ENCODE data around the gene TUBA4A. TPM values are rescaled to one million over a fixed set of nuclear protein-coding genes. Genes with fewer than 3 reads are reported as not detected.
"Not testable (repeated sequence)": the region's sequence is repeated elsewhere in the genome, so short reads cannot be mapped to it uniquely, and the experiment has no call there.

TUBA4A gene
- total RNA-seq, 1 donor: 25.6 TPM

GRCh38 chr2:219207884-219208740 lies 45.6 kb downstream of the TUBA4A start:
- DNase-seq (ENCODE audit: low read depth): peak; percentile 52
- TF ChIP-seq, protein P1, sequence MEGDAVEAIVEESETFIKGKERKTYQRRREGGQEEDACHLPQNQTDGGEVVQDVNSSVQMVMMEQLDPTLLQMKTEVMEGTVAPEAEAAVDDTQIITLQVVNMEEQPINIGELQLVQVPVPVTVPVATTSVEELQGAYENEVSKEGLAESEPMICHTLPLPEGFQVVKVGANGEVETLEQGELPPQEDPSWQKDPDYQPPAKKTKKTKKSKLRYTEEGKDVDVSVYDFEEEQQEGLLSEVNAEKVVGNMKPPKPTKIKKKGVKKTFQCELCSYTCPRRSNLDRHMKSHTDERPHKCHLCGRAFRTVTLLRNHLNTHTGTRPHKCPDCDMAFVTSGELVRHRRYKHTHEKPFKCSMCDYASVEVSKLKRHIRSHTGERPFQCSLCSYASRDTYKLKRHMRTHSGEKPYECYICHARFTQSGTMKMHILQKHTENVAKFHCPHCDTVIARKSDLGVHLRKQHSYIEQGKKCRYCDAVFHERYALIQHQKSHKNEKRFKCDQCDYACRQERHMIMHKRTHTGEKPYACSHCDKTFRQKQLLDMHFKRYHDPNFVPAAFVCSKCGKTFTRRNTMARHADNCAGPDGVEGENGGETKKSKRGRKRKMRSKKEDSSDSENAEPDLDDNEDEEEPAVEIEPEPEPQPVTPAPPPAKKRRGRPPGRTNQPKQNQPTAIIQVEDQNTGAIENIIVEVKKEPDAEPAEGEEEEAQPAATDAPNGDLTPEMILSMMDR (IDR thresholded peaks at IDR 0.05; ENCODE audit: insufficient read depth, low read length): no peak
- H3K4me3 ChIP-seq (ENCODE audit: low read depth, low read length): peak overlapping the region; percentile 86

- H3K4me3 ChIP-seq (ENCODE audit: low read depth, low read length): peak overlapping the region; percentile 86
- no peak for DNase-seq (ENCODE audit: low read depth)
- TF ChIP-seq, protein P1 (IDR thresholded peaks at IDR 0.05; ENCODE audit: insufficient read depth, low read length): no peak
Observed at GRCh38 chr2:219207134-219207883, 46.4 kb downstream of the TUBA4A start.

- TF ChIP-seq, protein P1 (IDR thresholded peaks at IDR 0.05; ENCODE audit: insufficient read depth, low read length): peak; percentile 23
- DNase-seq (ENCODE audit: low read depth): peak; percentile 86
- H3K4me3 ChIP-seq (ENCODE audit: low read depth, low read length): peak within 1 kb of the TSS; percentile 87
Observed at GRCh38 chr2:219206328-219207133, 47.2 kb downstream of the TUBA4A start, which contains the start of gene ZFAND2B. Gene ZFAND2B (plus strand): TSS chr2:219206782. CDS start chr2:219206988, 206 bp downstream.

DNA sequence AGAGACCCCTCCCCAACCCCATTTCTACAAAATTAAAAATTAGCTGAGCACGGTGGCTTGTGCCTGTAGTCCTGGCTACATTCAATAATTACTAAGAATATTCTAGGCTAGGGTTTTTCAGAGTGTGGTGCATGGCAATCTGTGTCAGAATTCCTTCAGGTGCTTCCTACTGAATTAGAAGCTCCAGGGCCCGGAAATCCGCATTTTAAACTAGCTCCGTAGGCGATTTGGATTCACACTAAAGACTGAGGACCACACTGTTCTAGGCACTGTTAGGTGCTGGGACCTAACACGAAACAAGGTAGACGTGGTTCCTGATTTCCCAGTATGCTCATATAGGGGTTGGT lies 47.8 kb downstream of the TUBA4A start:
- H3K4me3 ChIP-seq (ENCODE audit: low read depth, low read length): peak overlapping the region; percentile 87
- no peak for DNase-seq (ENCODE audit: low read depth)
- TF ChIP-seq, protein P1 (IDR thresholded peaks at IDR 0.05; ENCODE audit: insufficient read depth, low read length): no peak

DNA sequence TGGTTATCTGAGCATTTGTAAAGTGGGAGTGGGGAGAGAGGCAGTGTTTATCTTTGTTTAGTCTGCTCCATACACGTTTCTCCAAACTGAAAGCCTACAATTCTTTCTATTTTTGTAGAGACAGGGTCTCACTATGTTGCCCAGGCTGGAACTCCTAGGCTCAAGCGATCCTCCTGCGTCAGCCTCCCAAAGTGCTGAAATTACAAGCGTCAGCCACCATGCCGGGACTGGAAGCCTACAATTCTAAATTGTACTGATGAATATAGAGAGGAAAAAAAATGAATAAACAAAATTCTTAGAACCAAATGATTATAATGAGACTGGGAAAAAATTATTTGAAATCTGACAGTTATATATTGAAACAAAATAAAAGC lies 48.6 kb downstream of the TUBA4A start:
- TF ChIP-seq, protein P1 (IDR thresholded peaks at IDR 0.05; ENCODE audit: insufficient read depth, low read length): no peak
- no peak for DNase-seq (ENCODE audit: low read depth)
- H3K4me3 ChIP-seq (ENCODE audit: low read depth, low read length): no peak overlapping the region

- H3K4me3 ChIP-seq (ENCODE audit: low read depth, low read length): no peak overlapping the region
- DNase-seq (ENCODE audit: low read depth): no peak
- TF ChIP-seq, protein P1 (IDR thresholded peaks at IDR 0.05; ENCODE audit: insufficient read depth, low read length): no peak
Observed at GRCh38 chr2:219204425-219205164, 49.1 kb downstream of the TUBA4A start.

- H3K4me3 ChIP-seq (ENCODE audit: low read depth, low read length); DNase-seq (ENCODE audit: low read depth): not testable (repeated sequence)
Observed at GRCh38 chr2:219201331-219201730, 52.4 kb downstream of the TUBA4A start.

DNA sequence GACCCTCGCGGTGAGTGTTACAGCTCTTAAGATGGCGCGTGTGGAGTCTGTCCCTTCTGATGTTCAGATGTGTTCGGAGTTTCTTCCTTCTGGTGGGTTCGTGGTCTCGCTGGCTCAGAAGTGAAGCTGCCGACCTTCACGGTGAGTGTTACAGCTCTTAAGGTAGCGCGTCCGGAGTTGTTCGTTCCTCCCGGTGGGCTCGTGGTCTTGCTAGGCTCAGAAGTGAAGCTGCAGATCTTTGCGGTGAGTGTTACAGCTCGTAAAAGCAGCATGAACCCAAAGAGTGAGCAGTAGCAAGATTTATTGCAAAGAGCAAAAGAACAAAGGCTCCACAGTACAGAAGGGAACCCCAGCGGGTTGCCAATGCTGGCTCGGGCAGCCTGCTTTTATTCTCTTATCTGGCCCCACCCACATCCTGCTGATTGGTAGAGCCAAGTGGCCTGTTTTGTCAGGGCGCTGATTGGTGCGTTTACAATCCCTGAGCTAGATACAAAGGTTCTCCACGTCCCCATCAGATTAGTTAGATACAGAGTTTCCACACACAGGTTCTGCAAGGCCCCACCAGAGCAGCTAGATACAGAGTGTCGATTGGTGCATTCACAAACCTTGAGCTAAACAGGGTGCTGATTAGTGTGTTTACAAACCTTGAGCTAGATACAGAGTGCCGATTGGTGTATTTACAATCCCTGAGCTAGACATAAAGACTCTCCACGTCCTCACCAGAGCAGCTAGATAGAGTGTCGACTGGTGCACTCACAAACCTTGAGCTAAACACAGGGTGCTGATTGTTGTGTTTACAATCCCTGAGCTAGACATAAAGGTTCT lies 53.0 kb downstream of the TUBA4A start:
- DNase-seq (ENCODE audit: low read depth); H3K4me3 ChIP-seq (ENCODE audit: low read depth, low read length): not testable (repeated sequence)

Data from fibroblast of the aortic adventitia (primary cell).